ENCODE measurements around the gene ZFAND3. TPM values are rescaled to one million over a fixed set of nuclear protein-coding genes. Genes with fewer than 3 reads are reported as not detected.

The ZFAND3 gene
- polyA plus RNA-seq, 1 of the 3 experiments (the other 2 are of a cell fraction) = 16.7 TPM

DNA sequence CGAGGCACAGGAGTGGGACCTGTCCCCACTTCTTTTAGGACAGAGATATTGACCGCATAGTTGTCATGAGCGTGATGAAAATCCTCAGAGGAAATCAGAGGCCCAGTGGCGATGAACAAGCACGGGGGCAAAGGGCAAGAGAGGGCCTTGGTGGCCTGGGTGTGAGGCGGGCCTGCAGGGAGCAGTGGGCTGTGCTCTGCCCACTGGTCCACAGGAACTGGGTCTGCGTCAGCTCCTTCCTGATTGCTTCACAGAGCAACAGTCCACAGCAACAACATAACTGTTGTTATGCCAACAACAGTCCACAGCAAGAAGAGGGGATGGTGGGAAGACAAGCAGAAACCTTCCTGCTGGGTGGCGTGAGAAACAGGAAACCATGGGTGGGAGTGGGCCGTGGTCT, 335.6 kb downstream of the ZFAND3 start:
- no peak overlapping the region for H3K4me2 ChIP-seq
- no peak for DNase-seq
- H3K4me3 ChIP-seq (ENCODE audit: low read depth in 2 of 2, low read length in 1 of 2) = no peak overlapping the region
- no peaks in the 10 kb centered on the region for H3K9me2 ChIP-seq
- H3K27me3 ChIP-seq (ENCODE audit: insufficient read depth) = no peaks in the 10 kb centered on the region
- CTCF ChIA-PET = no interaction called here
- no peak overlapping the region for H3K9ac ChIP-seq
- H2AFZ ChIP-seq (ENCODE audit: low read depth) = no peak overlapping the region
- no peaks in the 10 kb centered on the region for H3F3A ChIP-seq (replicated peaks; ENCODE audit: insufficient read depth)
- no peak overlapping the region for H3K27ac ChIP-seq (ENCODE audit: low read depth in 2 of 2, low read length in 1 of 2)
- no peak for TF ChIP-seq EZH2phosphoT487 (IDR thresholded peaks at IDR 0.05; ENCODE audit: borderline replicate concordance, low read depth)
- TF ChIP-seq GABPA (IDR thresholded peaks at IDR 0.05; ENCODE audit: low read depth) = no peak
- TF ChIP-seq, protein P1, sequence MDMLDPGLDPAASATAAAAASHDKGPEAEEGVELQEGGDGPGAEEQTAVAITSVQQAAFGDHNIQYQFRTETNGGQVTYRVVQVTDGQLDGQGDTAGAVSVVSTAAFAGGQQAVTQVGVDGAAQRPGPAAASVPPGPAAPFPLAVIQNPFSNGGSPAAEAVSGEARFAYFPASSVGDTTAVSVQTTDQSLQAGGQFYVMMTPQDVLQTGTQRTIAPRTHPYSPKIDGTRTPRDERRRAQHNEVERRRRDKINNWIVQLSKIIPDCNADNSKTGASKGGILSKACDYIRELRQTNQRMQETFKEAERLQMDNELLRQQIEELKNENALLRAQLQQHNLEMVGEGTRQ (IDR thresholded peaks at IDR 0.05; ENCODE audit: borderline replicate concordance, low read depth, low read length) = no peak
- TF ChIP-seq, protein P2, sequence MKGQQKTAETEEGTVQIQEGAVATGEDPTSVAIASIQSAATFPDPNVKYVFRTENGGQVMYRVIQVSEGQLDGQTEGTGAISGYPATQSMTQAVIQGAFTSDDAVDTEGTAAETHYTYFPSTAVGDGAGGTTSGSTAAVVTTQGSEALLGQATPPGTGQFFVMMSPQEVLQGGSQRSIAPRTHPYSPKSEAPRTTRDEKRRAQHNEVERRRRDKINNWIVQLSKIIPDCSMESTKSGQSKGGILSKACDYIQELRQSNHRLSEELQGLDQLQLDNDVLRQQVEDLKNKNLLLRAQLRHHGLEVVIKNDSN (IDR thresholded peaks at IDR 0.05; ENCODE audit: borderline replicate concordance, low read depth) = no peak
- no peaks in the 10 kb centered on the region for H3K9me3 ChIP-seq
- WGBS (ENCODE audit: low lambda C conversion rate) = 97% methylated on average over 9 of the region's 9 CpGs
- peaks cover 0 to 7% of the 10 kb centered on the region in 2 experiments; a peak in 2 of 4 replicates for H3K4me1 ChIP-seq (ENCODE audit: control insufficient read depth in 1 of 2, insufficient read depth in 2 of 2, low read depth in 1 of 2, low read length in 1 of 2)
- H3K36me3 ChIP-seq (replicated peaks in 1 of 2; ENCODE audit: control insufficient read depth in 1 of 2, insufficient read depth in 2 of 2, low read length in 1 of 2) = peaks cover 6 to 20% of the 10 kb centered on the region in 2 experiments
- H4K20me1 ChIP-seq (ENCODE audit: insufficient read depth) = peaks cover 6% of the 10 kb centered on the region; the same call in 1 of the 2 replicates
- H3K79me2 ChIP-seq (ENCODE audit: insufficient read depth) = no peaks in the 10 kb centered on the region; the same call in 1 of the 2 replicates
- POLR2A ChIA-PET = no interaction called here

DNA sequence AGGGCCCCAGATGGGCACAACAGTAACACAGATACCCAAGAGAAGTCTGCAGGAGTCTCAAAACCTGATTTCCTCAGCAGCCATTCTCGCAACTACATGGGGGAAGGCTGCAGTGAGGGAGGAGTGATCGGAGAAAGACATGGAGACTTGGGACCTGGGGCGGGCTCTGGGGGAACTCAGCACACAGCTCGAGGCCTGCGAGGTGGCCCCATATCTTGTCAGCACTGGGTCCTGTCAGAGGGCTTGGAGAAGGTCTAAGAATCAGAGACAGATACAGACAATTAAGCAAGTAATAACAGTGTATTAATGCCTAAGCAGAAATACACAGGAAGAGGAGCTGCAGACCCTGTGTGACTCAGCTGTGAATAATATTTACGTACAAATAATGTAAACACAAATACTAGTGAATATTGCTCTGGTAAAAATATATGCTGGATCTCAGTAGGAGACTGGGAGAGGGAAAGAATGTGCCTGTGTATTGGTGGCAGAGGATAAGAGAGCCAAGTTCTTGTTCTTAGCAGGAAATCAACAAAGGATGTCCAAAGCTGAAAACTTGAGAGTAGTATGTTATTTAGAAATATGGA, 336.2 kb downstream of the ZFAND3 start:
- POLR2A ChIA-PET = no interaction called here
- Histone ChIP-seq H3K79me2 (ENCODE audit: insufficient read depth) (no peaks in the 10 kb centered on the region), H3K4me2 (no peak overlapping the region), H2AFZ (ENCODE audit: low read depth) (no peak overlapping the region), H3K9me3 (no peaks in the 10 kb centered on the region), H4K20me1 (ENCODE audit: insufficient read depth) (peaks cover under 1% of the 10 kb centered on the region; the same call in 1 of the 2 replicates), H3K9me2 (no peaks in the 10 kb centered on the region), H3K4me3 (ENCODE audit: low read depth in 2 of 2, low read length in 1 of 2) (no peak overlapping the region), H3K27ac (ENCODE audit: low read depth in 2 of 2, low read length in 1 of 2) (peak overlapping the region in 1 of 2 experiments; percentile 20; a peak in 1 of 4 replicates), H3F3A (replicated peaks; ENCODE audit: insufficient read depth) (no peaks in the 10 kb centered on the region), H3K27me3 (ENCODE audit: insufficient read depth) (no peaks in the 10 kb centered on the region), H3K36me3 (replicated peaks in 1 of 2; ENCODE audit: control insufficient read depth in 1 of 2, insufficient read depth in 2 of 2, low read length in 1 of 2) (peaks cover 6 to 16% of the 10 kb centered on the region in 2 experiments), H3K9ac (no peak overlapping the region), H3K4me1 (ENCODE audit: control insufficient read depth in 1 of 2, insufficient read depth in 2 of 2, low read depth in 1 of 2, low read length in 1 of 2) (peaks cover 0 to 7% of the 10 kb centered on the region in 2 experiments; a peak in 2 of 4 replicates)
- DNase-seq = no peak
- 89% methylated on average over 5 of the region's 6 CpGs for WGBS (ENCODE audit: low lambda C conversion rate)
- CTCF ChIA-PET = interaction anchor here (1.1 to 1.4 kb wide), 2 partner anchors 12 to 364 kb away, joined by 3 read pairs; no protein-coding TSS in a partner anchor
- TF ChIP-seq POLR2AphosphoS5 (IDR thresholded peaks at IDR 0.05; ENCODE audit: low read depth, low read length) (no peak), NRF1 (IDR thresholded peaks at IDR 0.05; ENCODE audit: low read depth, low read length) (no peak), TCF12 (IDR thresholded peaks at IDR 0.05) (no peak), SIN3A (IDR thresholded peaks at IDR 0.05; ENCODE audit: borderline replicate concordance, low read depth, low read length) (no peak), JUND (IDR thresholded peaks at IDR 0.05) (no peak), FOXM1 (IDR thresholded peaks at IDR 0.05; ENCODE audit: low read depth) (no peak), TEAD4 (IDR thresholded peaks at IDR 0.05; ENCODE audit: borderline replicate concordance, insufficient read depth) (no peak), NFIC (IDR thresholded peaks at IDR 0.05; ENCODE audit: borderline replicate concordance) (no peak), EP300 (IDR thresholded peaks at IDR 0.05; ENCODE audit: borderline replicate concordance in 1 of 2, low read depth in 1 of 2, low read length in 1 of 2) (no peak), RAD21 (IDR thresholded peaks at IDR 0.05; ENCODE audit: low read length) (no peak)
- TF ChIP-seq, protein P1 (IDR thresholded peaks at IDR 0.05; ENCODE audit: borderline replicate concordance, low read depth, low read length) = no peak
- TF ChIP-seq, protein P3, sequence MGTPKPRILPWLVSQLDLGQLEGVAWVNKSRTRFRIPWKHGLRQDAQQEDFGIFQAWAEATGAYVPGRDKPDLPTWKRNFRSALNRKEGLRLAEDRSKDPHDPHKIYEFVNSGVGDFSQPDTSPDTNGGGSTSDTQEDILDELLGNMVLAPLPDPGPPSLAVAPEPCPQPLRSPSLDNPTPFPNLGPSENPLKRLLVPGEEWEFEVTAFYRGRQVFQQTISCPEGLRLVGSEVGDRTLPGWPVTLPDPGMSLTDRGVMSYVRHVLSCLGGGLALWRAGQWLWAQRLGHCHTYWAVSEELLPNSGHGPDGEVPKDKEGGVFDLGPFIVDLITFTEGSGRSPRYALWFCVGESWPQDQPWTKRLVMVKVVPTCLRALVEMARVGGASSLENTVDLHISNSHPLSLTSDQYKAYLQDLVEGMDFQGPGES (IDR thresholded peaks at IDR 0.05; ENCODE audit: low read depth, low read length) = no peak
- TF ChIP-seq, protein P4, sequence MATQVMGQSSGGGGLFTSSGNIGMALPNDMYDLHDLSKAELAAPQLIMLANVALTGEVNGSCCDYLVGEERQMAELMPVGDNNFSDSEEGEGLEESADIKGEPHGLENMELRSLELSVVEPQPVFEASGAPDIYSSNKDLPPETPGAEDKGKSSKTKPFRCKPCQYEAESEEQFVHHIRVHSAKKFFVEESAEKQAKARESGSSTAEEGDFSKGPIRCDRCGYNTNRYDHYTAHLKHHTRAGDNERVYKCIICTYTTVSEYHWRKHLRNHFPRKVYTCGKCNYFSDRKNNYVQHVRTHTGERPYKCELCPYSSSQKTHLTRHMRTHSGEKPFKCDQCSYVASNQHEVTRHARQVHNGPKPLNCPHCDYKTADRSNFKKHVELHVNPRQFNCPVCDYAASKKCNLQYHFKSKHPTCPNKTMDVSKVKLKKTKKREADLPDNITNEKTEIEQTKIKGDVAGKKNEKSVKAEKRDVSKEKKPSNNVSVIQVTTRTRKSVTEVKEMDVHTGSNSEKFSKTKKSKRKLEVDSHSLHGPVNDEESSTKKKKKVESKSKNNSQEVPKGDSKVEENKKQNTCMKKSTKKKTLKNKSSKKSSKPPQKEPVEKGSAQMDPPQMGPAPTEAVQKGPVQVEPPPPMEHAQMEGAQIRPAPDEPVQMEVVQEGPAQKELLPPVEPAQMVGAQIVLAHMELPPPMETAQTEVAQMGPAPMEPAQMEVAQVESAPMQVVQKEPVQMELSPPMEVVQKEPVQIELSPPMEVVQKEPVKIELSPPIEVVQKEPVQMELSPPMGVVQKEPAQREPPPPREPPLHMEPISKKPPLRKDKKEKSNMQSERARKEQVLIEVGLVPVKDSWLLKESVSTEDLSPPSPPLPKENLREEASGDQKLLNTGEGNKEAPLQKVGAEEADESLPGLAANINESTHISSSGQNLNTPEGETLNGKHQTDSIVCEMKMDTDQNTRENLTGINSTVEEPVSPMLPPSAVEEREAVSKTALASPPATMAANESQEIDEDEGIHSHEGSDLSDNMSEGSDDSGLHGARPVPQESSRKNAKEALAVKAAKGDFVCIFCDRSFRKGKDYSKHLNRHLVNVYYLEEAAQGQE (IDR thresholded peaks at IDR 0.05; ENCODE audit: low read depth, low read length) = no peak
- TF ChIP-seq, protein P5, sequence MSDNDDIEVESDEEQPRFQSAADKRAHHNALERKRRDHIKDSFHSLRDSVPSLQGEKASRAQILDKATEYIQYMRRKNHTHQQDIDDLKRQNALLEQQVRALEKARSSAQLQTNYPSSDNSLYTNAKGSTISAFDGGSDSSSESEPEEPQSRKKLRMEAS (IDR thresholded peaks at IDR 0.05; ENCODE audit: low read depth) = no peak
- TF ChIP-seq, protein P2 (IDR thresholded peaks at IDR 0.05; ENCODE audit: borderline replicate concordance, low read depth) = no peak

All from SK-N-SH (cell line).